AG09319 (cell line): ENCODE measurements around the gene RFX6.

ENCODE experiments used
- DNase-seq: peaks from one replicate; pipeline ENCODE4 v3.0.0-alpha.2; 2010; ENCODE audit warnings: low read depth; ENCODE audit errors: extremely low read depth
- CTCF ChIP-seq: IDR thresholded peaks from 2 replicates; pipeline ENCODE4 v1.5.1; 2011; ENCODE audit warnings: low read depth, mild to moderate bottlenecking, inconsistent platforms, low read length, moderate library complexity

The RFX6 gene

GRCh38 chr6:116969211-116969863, 92.3 kb downstream of the RFX6 start:
- peak; percentile 14 for DNase-seq
- peak; percentile 75 for TF ChIP-seq CTCF

- peak; percentile 65 for TF ChIP-seq CTCF
- no peak for DNase-seq
Measured at GRCh38 chr6:116971959-116972358, 94.9 kb downstream of the RFX6 start.

GRCh38 chr6:116973976-116974375, 96.9 kb downstream of the RFX6 start:
- no peak for DNase-seq
- TF ChIP-seq CTCF, result no peak

- TF ChIP-seq CTCF, result no peak
- no peak for DNase-seq
Measured at GRCh38 chr6:116974526-116975316, 97.7 kb downstream of the RFX6 start.

GRCh38 chr6:116975600-116975999, 98.6 kb downstream of the RFX6 start:
- no peak for DNase-seq
- TF ChIP-seq CTCF, result no peak

GRCh38 chr6:116979560-116979959, 102.5 kb downstream of the RFX6 start:
- DNase-seq, result no peak
- no peak for TF ChIP-seq CTCF
